GM23248 (cell line): ENCODE results near the gene GABRB3.

Experiments used
- EZH2 ChIP-seq: fragments of 200-600 bp; sonication (generic); IDR thresholded peaks from 2 replicates; pipeline ENCODE4 v1.6.1; 2018; ENCODE audit warnings: antibody characterized with exemption, mild to moderate bottlenecking; ENCODE audit not compliant: insufficient read depth, poor library complexity, severe bottlenecking
- EZH2phosphoT487 ChIP-seq: fragments of 200-600 bp; sonication (generic); IDR thresholded peaks from 2 replicates; pipeline ENCODE4 v1.6.1; 2018; ENCODE audit warnings: antibody characterized with exemption, moderate library complexity, mild to moderate bottlenecking, low read depth; ENCODE audit not compliant: insufficient read depth

DNA sequence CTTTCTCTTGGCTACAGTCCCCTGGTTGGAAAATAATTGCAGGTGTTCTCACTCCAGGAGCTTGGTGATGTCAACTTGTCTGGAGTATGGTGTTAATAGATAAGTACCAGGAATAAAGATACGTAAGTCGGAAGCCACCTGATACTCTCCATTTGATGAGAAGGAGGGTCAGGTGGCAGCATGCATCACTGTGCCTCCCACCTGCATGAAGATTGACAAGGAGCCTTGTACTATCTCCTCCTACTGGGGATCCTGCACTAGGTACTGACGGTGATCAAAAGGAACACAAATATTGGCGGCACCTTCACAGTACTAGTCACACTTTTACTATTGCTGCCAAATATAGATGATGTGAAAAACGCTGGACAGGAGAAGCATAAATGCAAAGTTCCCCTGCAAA lies 32.6 kb upstream of the GABRB3 start:
- TF ChIP-seq EZH2phosphoT487 = no peak
- no peak for TF ChIP-seq EZH2
